Right cardiac atrium (tissue), 5 donors: ENCODE data around the gene ATP1A2. TPM values are rescaled to one million over a fixed set of nuclear protein-coding genes. Genes with fewer than 3 reads are reported as not detected.
A peak's percentile ranks its signal among the peaks of the same experiment; 100 is the strongest.

Experiments used
- ATAC-seq, 2 donors: fragments of 200-7000 bp; cut with Tn5 transposase; one replicate each; pipeline versions ENCODE4 v1.8.0 to v1.9.1; 2020; ENCODE audit warnings: moderate library complexity in 2 of 2, mild to moderate bottlenecking in 1 of 2
- DNase-seq, 3 donors: peaks; one replicate each; pipeline ENCODE4 v3.0.0-alpha.2; 2020
- H3K27ac ChIP-seq: one replicate; pipeline ENCODE4 v1.5.1; 2013; ENCODE audit warnings: mild to moderate bottlenecking, low read length, control low read depth, moderate library complexity
- H3K27me3 ChIP-seq: one replicate; pipeline ENCODE4 v1.6.1; 2013; ENCODE audit not compliant: control insufficient read depth, insufficient read depth
- H3K4me1 ChIP-seq: one replicate; pipeline ENCODE4 v1.6.1; 2013; ENCODE audit warnings: low read length; ENCODE audit not compliant: control insufficient read depth, insufficient read depth
- H3K4me3 ChIP-seq: one replicate; pipeline ENCODE4 v1.5.1; 2013; ENCODE audit warnings: low read length, control low read depth
- H3K9me3 ChIP-seq: one replicate; pipeline ENCODE4 v1.6.1; 2013; ENCODE audit warnings: low read length; ENCODE audit not compliant: control insufficient read depth
- WGBS: extraction: QIAGEN DNeasy Blood & Tissue Kit; methylation state at CpG from one replicate; pipeline ENCODE4 v1.1.7; 2013; 5-methylcytosine and 5-hydroxymethylcytosine counted together
- intact Hi-C, 4 donors: fragments of 100-400 bp; cut with DNase I; formaldehyde crosslinking; loops; one replicate each; pipeline versions ENCODE4 v1.11.0 to v1.14.0; 2022 to 2023
- polyA plus RNA-seq: library from polyadenylated mRNA; stranded (reverse); fragments of 200-250 nt; gene quantifications from one replicate; pipeline ENCODE4 v1.2.3, GENCODE V29; 2013
- total RNA-seq, 4 donors: library from RNA; stranded (reverse); fragmentation: NEBNext Ultra II Directional; extraction: Animal tissue kit (Norgen Biotek cat#: 25700); gene quantifications; one replicate each; pipeline ENCODE4 v1.2.1, GENCODE V29; 2021
- donor health status: healthy with polysubstance abuse.
- donor health status: DM: no; HTN: yes; CAD: no.
- donor health status: DM: no; HTN: no; CAD: no.
- donor health status: DM: no; HTN: yes; CAD: no; lungs with severe emphysema.
- donor health status: DM: yes; HTN: yes; CAD: no.

Gene ATP1A2
- total and polyA plus RNA-seq, 5 donors, result 89.6 to 323 (median 251) TPM

DNA sequence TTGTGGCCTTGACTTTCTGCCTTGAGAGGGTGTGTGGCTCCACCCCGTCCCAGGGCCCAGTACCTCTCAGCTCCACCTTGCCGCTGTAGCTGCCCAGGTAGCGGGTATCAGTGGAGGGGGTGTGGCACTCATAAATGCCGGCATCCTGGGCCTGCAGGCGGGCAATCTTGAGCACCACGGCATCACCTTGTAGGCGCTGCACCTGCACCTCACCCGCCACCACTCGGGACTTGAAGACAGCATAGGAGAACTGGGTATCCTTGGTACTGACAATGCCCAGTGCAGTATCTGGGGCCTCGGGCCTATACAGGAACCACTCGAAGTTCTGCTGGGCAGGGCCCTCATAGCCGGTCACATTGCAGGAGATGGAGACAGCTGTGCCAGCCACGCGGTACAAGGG is 20.8 kb upstream of the ATP1A2 start:
- 95% methylated on average over 14 of the region's 14 CpGs for WGBS
- Histone ChIP-seq H3K27ac (no peak overlapping the region), H3K4me1 (peaks cover 2% of the 10 kb centered on the region), H3K27me3 (no peaks in the 10 kb centered on the region), H3K4me3 (no peak overlapping the region), H3K9me3 (no peaks in the 10 kb centered on the region)
- ATAC-seq (no peak), DNase-seq (no peak)
- intact Hi-C loops, result loop anchor here in 1 of 4 donors (10.0 kb wide), 1 partner anchor 280 kb away; no protein-coding TSS in a partner anchor

DNA sequence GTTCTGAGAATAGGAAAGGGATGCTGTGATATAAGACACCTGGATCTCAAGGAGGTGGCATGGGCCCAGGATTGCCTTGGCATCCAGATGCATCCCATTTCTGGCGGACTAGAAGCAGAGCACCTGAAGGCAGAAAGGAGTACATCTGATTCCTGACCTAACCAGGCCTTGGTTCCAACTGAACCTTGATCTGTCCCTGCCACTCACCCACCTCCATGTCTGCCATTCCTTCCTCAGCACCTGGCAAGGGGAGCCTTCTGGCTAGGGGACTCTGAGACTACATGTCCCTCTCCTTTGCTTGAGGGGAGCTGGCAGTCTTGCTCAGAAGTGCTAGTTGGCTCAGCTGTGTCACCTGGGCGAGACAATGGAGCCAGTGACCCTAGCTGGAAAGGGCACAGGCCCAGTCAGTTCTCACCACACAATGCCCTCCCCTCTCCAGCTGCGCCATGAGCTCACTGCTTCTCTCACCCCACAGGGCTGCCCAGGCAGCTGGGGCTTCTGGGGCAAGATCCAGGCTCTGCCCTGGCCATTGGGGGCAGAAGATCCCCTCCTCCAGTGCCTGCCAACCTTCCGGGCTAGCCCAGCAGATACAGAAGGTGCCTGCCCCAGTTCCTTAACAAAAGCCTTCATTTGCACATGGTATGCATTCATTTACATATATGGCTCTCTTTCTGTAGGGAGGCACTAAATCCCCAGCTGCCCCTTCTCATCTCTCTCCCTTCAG is 20.0 kb upstream of the ATP1A2 start:
- H3K4me1 ChIP-seq, result peaks cover 2% of the 10 kb centered on the region
- H3K9me3 ChIP-seq, result no peaks in the 10 kb centered on the region
- no peaks in the 10 kb centered on the region for H3K27me3 ChIP-seq
- WGBS, result 94% methylated on average over 4 of the region's 4 CpGs
- no peak for ATAC-seq
- H3K27ac ChIP-seq, result no peak overlapping the region
- no peak for DNase-seq
- H3K4me3 ChIP-seq, result no peak overlapping the region
- intact Hi-C loops, result loop anchor here in 1 of 4 donors (10.0 kb wide), 1 partner anchor 279 kb away; no protein-coding TSS in a partner anchor

DNA sequence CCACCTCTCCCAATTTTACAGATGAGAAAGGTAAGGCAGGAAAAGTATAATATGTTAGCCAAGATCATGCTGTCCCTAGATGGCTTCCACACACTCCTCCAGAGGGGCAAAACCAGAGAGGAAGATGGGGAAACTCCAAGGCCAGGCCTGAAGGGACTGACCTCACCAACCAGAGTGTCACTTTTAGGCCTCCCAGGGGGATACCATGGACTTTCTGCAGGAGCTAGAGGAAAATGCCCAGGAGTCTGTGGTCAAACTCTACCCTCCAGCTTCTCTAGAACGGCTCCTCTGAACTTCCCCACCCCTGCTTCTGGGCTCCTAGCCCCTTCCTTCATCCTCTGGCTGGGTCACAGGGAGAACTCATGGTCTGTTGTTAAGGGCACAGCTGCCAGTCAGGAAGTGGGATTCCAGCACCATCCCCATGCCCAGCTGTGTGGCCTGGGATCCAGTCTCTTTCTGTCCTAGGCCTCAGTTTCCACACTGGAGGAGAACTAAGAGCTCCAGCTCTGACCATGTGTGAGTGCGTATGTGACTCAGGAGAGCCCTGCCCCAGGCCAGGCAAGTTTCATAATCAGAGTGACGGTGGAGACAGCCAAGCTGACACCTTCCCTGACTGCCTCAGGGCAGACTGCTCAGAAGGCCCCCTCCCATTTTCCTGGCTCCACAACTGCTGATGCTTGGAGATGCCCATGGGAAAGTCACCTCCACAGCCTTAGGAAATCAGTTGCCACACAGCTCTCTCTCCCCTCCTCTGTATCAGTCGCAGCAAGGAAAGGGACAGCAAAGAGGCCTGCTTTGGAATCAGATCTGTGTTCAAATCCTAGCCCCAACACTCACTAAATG is 19.1 kb upstream of the ATP1A2 start:
- intact Hi-C loops, result loop anchor here in 1 of 4 donors (10.0 kb wide), 1 partner anchor 278 kb away; no protein-coding TSS in a partner anchor

GRCh38 chr1:160097151-160097910 is 18.2 kb upstream of the ATP1A2 start:
- Histone ChIP-seq H3K4me1 (peaks cover 2% of the 10 kb centered on the region), H3K9me3 (no peaks in the 10 kb centered on the region), H3K4me3 (peak overlapping the region; percentile 69), H3K27ac (no peak overlapping the region), H3K27me3 (no peaks in the 10 kb centered on the region)
- intact Hi-C loops, result loop anchor here in 1 of 4 donors (10.0 kb wide), 1 partner anchor 277 kb away; no protein-coding TSS in a partner anchor
- DNase-seq (peak in 1 of 3 donors; percentile 52), ATAC-seq (no peak)
- WGBS, result 74% methylated on average over 5 of the region's 5 CpGs

More for the DNA sequence above, 19.1 kb upstream of the ATP1A2 start:
- DNase-seq, result peak; percentile 60 to 72 (median 64)
- H3K4me1 ChIP-seq, result peaks cover 2% of the 10 kb centered on the region
- 54% methylated on average over 4 of the region's 4 CpGs for WGBS
- peak in 1 of 2 donors; percentile 4 for ATAC-seq
- no peaks in the 10 kb centered on the region for H3K9me3 ChIP-seq
- no peak overlapping the region for H3K4me3 ChIP-seq
- H3K27me3 ChIP-seq, result no peaks in the 10 kb centered on the region
- H3K27ac ChIP-seq, result no peak overlapping the region

DNA sequence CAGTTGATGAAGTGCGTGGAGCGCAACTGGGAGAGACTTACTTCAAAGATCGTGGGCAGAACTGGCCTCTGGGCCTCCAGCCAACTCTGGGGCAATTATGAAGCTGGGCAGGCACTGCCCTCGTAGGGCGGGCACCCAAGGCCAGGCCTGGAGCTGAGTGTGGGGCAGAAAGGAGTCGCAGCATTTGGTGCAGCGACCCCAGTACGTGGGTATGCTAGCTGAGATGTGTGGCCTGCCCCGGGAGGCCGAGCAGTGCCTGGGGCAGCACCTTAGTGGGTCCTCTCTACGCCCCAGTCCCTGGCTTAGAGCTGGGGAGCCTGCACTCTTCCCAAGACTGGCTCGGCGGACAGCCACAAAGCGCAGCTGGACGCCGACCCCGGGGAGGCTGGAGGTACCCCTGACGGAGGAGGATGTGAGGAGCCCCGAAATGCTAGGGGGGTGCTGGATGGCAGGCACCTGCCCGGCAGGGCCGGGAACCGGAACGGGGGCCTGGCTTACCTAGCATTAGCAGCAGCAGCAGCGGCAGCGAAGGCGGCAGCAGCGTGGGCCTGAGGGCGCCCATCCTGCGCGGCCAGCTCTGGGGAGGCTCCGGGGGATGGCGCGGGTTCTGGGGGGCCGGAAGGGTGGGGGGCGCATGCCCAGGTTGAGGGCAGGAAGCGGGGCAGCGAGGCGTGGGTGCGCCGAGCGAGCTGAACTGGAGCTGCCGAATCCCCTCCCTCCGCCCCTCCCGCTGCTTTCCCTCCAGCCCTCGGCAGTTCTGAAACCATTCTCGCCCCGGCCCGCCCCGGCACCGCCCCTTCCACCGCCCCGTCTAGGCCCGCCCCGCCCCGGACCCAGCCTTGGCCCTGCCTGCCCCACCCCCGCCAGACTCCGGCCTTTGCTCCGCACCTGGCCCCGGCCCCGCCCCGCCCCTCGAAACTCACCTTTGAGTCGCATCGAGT is 17.4 kb upstream of the ATP1A2 start, which contains the start of gene IGSF8:
Gene IGSF8, minus strand, starts transcription at position 709 of the 941 bp plus-strand sequence. Its CDS starts 147 bp downstream, at position 562.
- DNase-seq (peak; percentile 93 to 97 (median 97)), ATAC-seq (peak; percentile 80)
- peak within 1 kb of the TSS; percentile 69 for H3K4me3 ChIP-seq
- peaks cover 2% of the 10 kb centered on the region for H3K4me1 ChIP-seq
- intact Hi-C loops, result loop anchor here in 1 of 4 donors (10.0 kb wide), 1 partner anchor 277 kb away; no protein-coding TSS in a partner anchor
- no peaks in the 10 kb centered on the region for H3K27me3 ChIP-seq
- peak within 1 kb of the TSS; percentile 92 for H3K27ac ChIP-seq
- WGBS, result 3% methylated on average over 63 of the region's 64 CpGs
- no peaks in the 10 kb centered on the region for H3K9me3 ChIP-seq

GRCh38 chr1:160098852-160099561 is 16.6 kb upstream of the ATP1A2 start:
- Histone ChIP-seq H3K4me1 (peaks cover 2% of the 10 kb centered on the region), H3K4me3 (peak overlapping the region; percentile 69), H3K27ac (peak overlapping the region; percentile 92), H3K27me3 (no peaks in the 10 kb centered on the region), H3K9me3 (no peaks in the 10 kb centered on the region)
- intact Hi-C loops, result loop anchor here in 1 of 4 donors (10.0 kb wide), 1 partner anchor 276 kb away; no protein-coding TSS in a partner anchor
- DNase-seq, result peak; percentile 98 to 100 (median 99)
- peak; percentile 92 for ATAC-seq
- 5% methylated on average over 40 of the region's 40 CpGs for WGBS

DNA sequence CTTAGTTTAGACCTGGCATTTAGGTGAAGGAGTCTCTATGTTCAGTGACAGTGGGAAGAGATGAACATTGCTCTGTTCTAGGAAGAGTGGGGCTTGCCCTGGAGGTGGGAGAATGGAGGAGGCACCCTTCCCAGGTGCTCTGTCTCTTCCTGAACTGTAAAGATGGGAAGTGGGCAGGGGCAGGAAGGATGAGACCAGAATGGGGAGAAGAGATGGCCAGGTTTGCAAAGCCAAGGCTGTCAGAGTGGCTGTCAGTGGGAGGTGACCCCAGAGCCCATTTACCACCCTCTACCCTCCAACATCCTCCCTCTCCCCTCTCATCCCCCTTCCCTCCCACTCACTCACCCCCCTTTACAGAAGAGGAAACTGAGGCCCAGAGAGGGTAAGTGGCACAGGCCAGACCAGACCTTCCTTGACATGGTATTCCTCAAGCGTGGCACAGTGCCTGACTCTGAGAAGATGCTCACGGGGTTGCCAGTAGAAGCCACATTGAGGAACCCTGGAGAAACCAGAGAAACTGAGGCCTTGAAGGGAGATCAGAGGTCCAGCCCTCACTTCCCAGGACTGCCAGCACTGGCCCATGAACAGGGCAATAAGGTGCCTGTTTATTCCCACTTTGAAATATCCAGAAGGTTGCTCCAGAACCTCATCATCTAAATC is 15.7 kb upstream of the ATP1A2 start:
- Histone ChIP-seq H3K9me3 (no peaks in the 10 kb centered on the region), H3K4me3 (no peak overlapping the region), H3K27ac (no peak overlapping the region), H3K27me3 (no peaks in the 10 kb centered on the region), H3K4me1 (peaks cover 2% of the 10 kb centered on the region)
- no peak for ATAC-seq
- intact Hi-C loops, result loop anchor here in 3 of 4 donors (5.0 to 10.0 kb wide), 6 partner anchors 92 to 275 kb away; partner anchors contain the start of gene CASQ1 (in 1 of the 3)
- DNase-seq, result no peak
- WGBS, result 94% methylated on average over 2 of the region's 2 CpGs

DNA sequence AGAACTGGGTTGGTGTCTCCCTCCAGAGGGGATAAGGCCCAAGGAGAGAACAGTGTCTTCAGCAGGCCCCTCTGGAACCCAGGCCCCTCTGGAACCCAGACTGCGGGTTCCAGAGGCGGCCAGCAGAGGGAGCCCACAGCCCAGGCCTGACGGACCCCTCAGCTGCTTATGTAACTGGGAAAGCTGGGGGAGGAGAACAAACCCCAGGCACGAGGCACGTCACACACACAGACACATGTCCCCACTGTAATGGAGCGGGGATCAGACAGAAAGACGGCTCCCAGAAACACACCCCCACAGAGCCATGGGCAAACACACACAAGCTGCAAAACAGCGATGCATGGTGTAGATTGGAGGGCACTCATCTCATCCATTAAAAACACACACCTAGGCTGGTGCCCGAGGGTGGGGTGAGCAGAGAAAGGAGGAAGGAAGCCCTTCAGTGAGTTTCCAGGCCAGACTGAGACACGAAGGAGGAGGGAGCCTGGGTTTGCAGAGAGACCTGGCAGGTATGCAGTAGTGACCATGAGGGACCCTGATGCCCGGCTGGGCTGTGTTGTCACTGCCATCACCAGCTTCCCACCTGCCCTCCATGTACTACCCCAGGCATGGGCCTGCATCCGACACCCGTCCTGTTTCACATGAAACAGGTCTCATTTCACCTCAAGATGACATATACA is 14.4 kb upstream of the ATP1A2 start:
- peak; percentile 81 to 93 (median 92) for DNase-seq
- no peaks in the 10 kb centered on the region for H3K9me3 ChIP-seq
- peak; percentile 35 to 39 for ATAC-seq
- H3K27me3 ChIP-seq, result no peaks in the 10 kb centered on the region
- no peak overlapping the region for H3K4me3 ChIP-seq
- peak overlapping the region; percentile 74 for H3K27ac ChIP-seq
- peaks cover 2% of the 10 kb centered on the region for H3K4me1 ChIP-seq
- intact Hi-C loops, result loop anchor here in 2 of 4 donors (5.0 to 10.0 kb wide), 6 partner anchors 91 to 274 kb away; partner anchors contain the start of gene CASQ1 (in 1 of the 2)
- WGBS, result 22% methylated on average over 13 of the region's 13 CpGs
